GM18951 (cell line): ENCODE results near the gene WNT4.
"Not testable (repeated sequence)": the region's sequence is repeated elsewhere in the genome, so short reads cannot be mapped to it uniquely, and the experiment has no call there.

ENCODE experiments used
- POLR2A ChIP-seq: IDR thresholded peaks from 4 replicates; pipeline ENCODE4 v1.6.1; 2011; ENCODE audit warnings: mild to moderate bottlenecking; ENCODE audit not compliant: insufficient read length, insufficient read depth; ENCODE audit errors: extremely low read depth
- in situ Hi-C: fragments of 300-500 bp; cut with MboI; formaldehyde crosslinking; loops from one replicate; pipeline ENCODE4 v1.12.0; 2022; ENCODE audit warnings: low sequenced_read_pairs, mixed read lengths, inconsistent platforms; ENCODE audit not compliant: unreplicated experiment

WNT4 gene

GRCh38 chr1:22104865-22105437 lies 37.9 kb downstream of the WNT4 start:
- TF ChIP-seq POLR2A: no peak
- in situ Hi-C loops: no loop called here

- in situ Hi-C loops: no loop called here
- no peak for TF ChIP-seq POLR2A
Observed at GRCh38 chr1:22104094-22104493, 38.8 kb downstream of the WNT4 start.

GRCh38 chr1:22102746-22103145 lies 40.2 kb downstream of the WNT4 start:
- no peak for TF ChIP-seq POLR2A
- in situ Hi-C loops: no loop called here

- TF ChIP-seq POLR2A: no peak
- in situ Hi-C loops: no loop called here
Observed at GRCh38 chr1:22101995-22102394, 40.9 kb downstream of the WNT4 start.

GRCh38 chr1:22101199-22101598 lies 41.7 kb downstream of the WNT4 start:
- in situ Hi-C loops: no loop called here
- TF ChIP-seq POLR2A: no peak

- in situ Hi-C loops: no loop called here
- no peak for TF ChIP-seq POLR2A
Observed at GRCh38 chr1:22100168-22100567, 42.7 kb downstream of the WNT4 start.

GRCh38 chr1:22098752-22099151 lies 44.1 kb downstream of the WNT4 start:
- TF ChIP-seq POLR2A: no peak
- in situ Hi-C loops: no loop called here

GRCh38 chr1:22096463-22096862 lies 46.4 kb downstream of the WNT4 start:
- TF ChIP-seq POLR2A: no peak
- in situ Hi-C loops: no loop called here

GRCh38 chr1:22096036-22096435 lies 46.9 kb downstream of the WNT4 start:
- in situ Hi-C loops: no loop called here
- no peak for TF ChIP-seq POLR2A

- in situ Hi-C loops: no loop called here
- TF ChIP-seq POLR2A: no peak
Observed at GRCh38 chr1:22093513-22093912, 49.4 kb downstream of the WNT4 start.

- in situ Hi-C loops: not testable (repeated sequence)
Observed at GRCh38 chr1:22092026-22092768, 50.7 kb downstream of the WNT4 start.

- no peak for TF ChIP-seq POLR2A
- in situ Hi-C loops: no loop called here
Observed at GRCh38 chr1:22090867-22091266, 52.0 kb downstream of the WNT4 start.

- no peak for TF ChIP-seq POLR2A
- in situ Hi-C loops: no loop called here
Observed at GRCh38 chr1:22089787-22090186, 53.1 kb downstream of the WNT4 start.

- TF ChIP-seq POLR2A: no peak
Observed at GRCh38 chr1:22089134-22089571, 53.7 kb downstream of the WNT4 start.

GRCh38 chr1:22088331-22088730 lies 54.6 kb downstream of the WNT4 start:
- TF ChIP-seq POLR2A: no peak
- in situ Hi-C loops: no loop called here

More at GRCh38 chr1:22089134-22089571, 53.7 kb downstream of the WNT4 start:
- in situ Hi-C loops: no loop called here

- in situ Hi-C loops: no loop called here
- no peak for TF ChIP-seq POLR2A
Observed at GRCh38 chr1:22080191-22080590, 62.7 kb downstream of the WNT4 start.
